Cerebellar nuclear complex (tissue), 1 donor: ENCODE measurements around the gene SERBP1.

Experiments used
- DNase-seq, 2 experiments: peaks; one replicate each; lab custom pipeline; 2025; lab: John Stamatoyannopoulos, UW

SERBP1 gene

DNA sequence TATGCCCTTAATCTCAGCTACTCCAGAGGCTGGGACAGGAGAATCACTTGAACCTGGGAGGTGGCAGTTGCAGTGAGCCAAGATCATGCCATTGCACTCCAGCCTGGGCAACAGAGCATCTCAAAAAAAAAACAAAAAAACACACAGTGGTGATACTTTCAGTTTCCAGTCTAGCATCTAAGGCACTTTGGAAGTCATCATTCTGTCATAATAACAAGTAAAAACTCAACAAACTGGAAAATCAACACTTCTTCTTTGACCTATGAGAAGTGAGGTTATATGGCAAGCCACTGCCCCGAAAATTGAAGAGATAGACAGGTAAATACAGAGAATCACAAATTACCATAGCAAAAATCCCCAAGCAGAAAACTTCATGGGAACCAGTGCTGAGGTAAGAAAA is 70.6 kb downstream of the SERBP1 start:
- no peak for DNase-seq
